HFFc6 (cell line): ENCODE results near the gene PTPRM. TPM values are rescaled to one million over a fixed set of nuclear protein-coding genes. Genes with fewer than 3 reads are reported as not detected.

Experiments used
- DNase-seq: peaks from one replicate; pipeline ENCODE4 v3.0.0-alpha.2; 2018
- H3K27ac Mint-ChIP-seq: 2 replicates; pipeline ENCODE4 v1.8.0; 2020; ENCODE audit warnings: mild to moderate bottlenecking, mixed read lengths
- H3K27me3 Mint-ChIP-seq: 2 replicates; pipeline ENCODE4 v1.8.0; 2021; ENCODE audit warnings: mild to moderate bottlenecking, moderate library complexity, mixed read lengths; ENCODE audit not compliant: insufficient read depth
- H3K36me3 Mint-ChIP-seq: 2 replicates; pipeline ENCODE4 v1.8.0; 2021; ENCODE audit warnings: low read depth, mixed read lengths
- H3K4me1 Mint-ChIP-seq: 2 replicates; pipeline ENCODE4 v1.8.0; 2020; ENCODE audit warnings: low read depth, mixed read lengths
- H3K4me3 Mint-ChIP-seq: 2 replicates; pipeline ENCODE4 v1.8.0; 2020; ENCODE audit warnings: mild to moderate bottlenecking, moderate library complexity, mixed read lengths
- H3K9me3 Mint-ChIP-seq: 2 replicates; pipeline ENCODE4 v1.8.0; 2020; ENCODE audit warnings: mild to moderate bottlenecking, mixed read lengths
- CTCF ChIP-seq: fragments of 200-600 bp; sonication (generic); IDR thresholded peaks from 2 replicates; pipeline ENCODE4 v1.5.0; 2021; ENCODE audit warnings: antibody characterized with exemption, mild to moderate bottlenecking
- total RNA-seq, 6 experiments: library from RNA; stranded (reverse); fragmentation: NEBNext Ultra II Directional; extraction: Animal tissue kit (Norgen Biotek cat#: 25700); gene quantifications; 2 replicates in 1 of 6; 3 replicates in 5 of 6; pipeline ENCODE4 v1.2.3, GENCODE V29; 2021

PTPRM gene
- total RNA-seq, 6 experiments from 2014 or later = 39.4 to 49.8 (median 43.8) TPM

GRCh38 chr18:8020132-8020846, 453.2 kb downstream of the PTPRM start:
- Mint-ChIP-seq H3K4me1 (peaks cover 11% of the 10 kb centered on the region; the same call in 1 of the 2 replicates), H3K36me3 (no peaks in the 10 kb centered on the region), H3K27me3 (no peaks in the 10 kb centered on the region), H3K27ac (no peak overlapping the region), H3K9me3 (no peaks in the 10 kb centered on the region), H3K4me3 (no peak overlapping the region)
- DNase-seq = no peak
- no peak for TF ChIP-seq CTCF

GRCh38 chr18:8029061-8029460, 461.9 kb downstream of the PTPRM start:
- no peak overlapping the region for H3K27ac Mint-ChIP-seq
- H3K4me3 Mint-ChIP-seq = no peak overlapping the region

GRCh38 chr18:8029731-8030130, 462.6 kb downstream of the PTPRM start:
- no peaks in the 10 kb centered on the region for H3K9me3 Mint-ChIP-seq
- H3K4me1 Mint-ChIP-seq = no peaks in the 10 kb centered on the region
- H3K27ac Mint-ChIP-seq = no peak overlapping the region
- DNase-seq = no peak
- no peak for TF ChIP-seq CTCF
- H3K27me3 Mint-ChIP-seq = no peaks in the 10 kb centered on the region
- no peak overlapping the region for H3K4me3 Mint-ChIP-seq
- no peaks in the 10 kb centered on the region for H3K36me3 Mint-ChIP-seq

More at GRCh38 chr18:8029061-8029460, 461.9 kb downstream of the PTPRM start:
- no peak for TF ChIP-seq CTCF
- DNase-seq = no peak
- Mint-ChIP-seq H3K4me1 (no peaks in the 10 kb centered on the region), H3K27me3 (no peaks in the 10 kb centered on the region), H3K36me3 (no peaks in the 10 kb centered on the region), H3K9me3 (no peaks in the 10 kb centered on the region)

- Mint-ChIP-seq H3K4me1 (no peaks in the 10 kb centered on the region), H3K27ac (no peak overlapping the region), H3K9me3 (no peaks in the 10 kb centered on the region), H3K36me3 (no peaks in the 10 kb centered on the region), H3K4me3 (no peak overlapping the region), H3K27me3 (no peaks in the 10 kb centered on the region)
- DNase-seq = no peak
- no peak for TF ChIP-seq CTCF
Measured at GRCh38 chr18:8030201-8030600, 463.1 kb downstream of the PTPRM start.

- no peaks in the 10 kb centered on the region for H3K4me1 Mint-ChIP-seq
- H3K36me3 Mint-ChIP-seq = no peaks in the 10 kb centered on the region
- no peak for TF ChIP-seq CTCF
- H3K27me3 Mint-ChIP-seq = no peaks in the 10 kb centered on the region
- H3K27ac Mint-ChIP-seq = no peak overlapping the region
- no peaks in the 10 kb centered on the region for H3K9me3 Mint-ChIP-seq
- DNase-seq = no peak
- no peak overlapping the region for H3K4me3 Mint-ChIP-seq
Measured at GRCh38 chr18:8031496-8031895, 464.4 kb downstream of the PTPRM start.
